ENCODE data around the gene ACTN4. TPM values are rescaled to one million over a fixed set of nuclear protein-coding genes. Genes with fewer than 3 reads are reported as not detected.

The ACTN4 gene
- total RNA-seq, 1 donor from 2014 or later, result 197 TPM

GRCh38 chr19:38655148-38655824 is 7.8 kb downstream of the ACTN4 start:
- CTCF ChIA-PET, result no interaction called here
- Mint-ChIP-seq H3K9me3 (no peaks in the 10 kb centered on the region), H3K4me1 (peaks cover 63% of the 10 kb centered on the region), H3K36me3 (ENCODE audit: low read depth) (peaks cover 38% of the 10 kb centered on the region), H3K4me3 (no peak overlapping the region), H3K27me3 (no peaks in the 10 kb centered on the region), H3K27ac (peak overlapping the region; percentile 83)
- POLR2A ChIA-PET, result no interaction called here
- no peak for ATAC-seq (ENCODE audit: low read depth)
- intact Hi-C loops (cut with micrococcal nuclease), result no loop called here
- TF ChIP-seq CTCF (IDR thresholded peaks at IDR 0.05), result no peak
- no peak for DNase-seq

GRCh38 chr19:38656171-38656981 is 8.9 kb downstream of the ACTN4 start:
- ATAC-seq (ENCODE audit: low read depth) (no peak), DNase-seq (no peak)
- intact Hi-C loops (cut with micrococcal nuclease), result no loop called here
- H3K36me3 Mint-ChIP-seq (ENCODE audit: low read depth), result peaks cover 45% of the 10 kb centered on the region
- ChIA-PET CTCF (no interaction called here), POLR2A (no interaction called here)
- H3K4me3 Mint-ChIP-seq, result no peak overlapping the region
- peak overlapping the region; percentile 83 for H3K27ac Mint-ChIP-seq
- TF ChIP-seq CTCF (IDR thresholded peaks at IDR 0.05), result no peak
- no peaks in the 10 kb centered on the region for H3K27me3 Mint-ChIP-seq
- no peaks in the 10 kb centered on the region for H3K9me3 Mint-ChIP-seq
- H3K4me1 Mint-ChIP-seq, result peaks cover 54% of the 10 kb centered on the region

GRCh38 chr19:38657633-38658222 is 10.3 kb downstream of the ACTN4 start:
- Mint-ChIP-seq H3K4me3 (no peak overlapping the region), H3K9me3 (no peaks in the 10 kb centered on the region), H3K4me1 (peaks cover 48% of the 10 kb centered on the region), H3K27me3 (no peaks in the 10 kb centered on the region), H3K36me3 (ENCODE audit: low read depth) (peaks cover 44% of the 10 kb centered on the region), H3K27ac (peak overlapping the region; percentile 47)
- ChIA-PET CTCF (no interaction called here), POLR2A (interaction anchor here (0.6 to 0.7 kb wide), 2 partner anchors 12 to 40 kb away, joined by 3 read pairs; partner anchors contain the start of gene MAP4K1)
- DNase-seq (no peak), ATAC-seq (ENCODE audit: low read depth) (no peak)
- intact Hi-C loops (cut with micrococcal nuclease), result no loop called here
- TF ChIP-seq CTCF (IDR thresholded peaks at IDR 0.05), result no peak

- no peak for ATAC-seq (ENCODE audit: low read depth)
- Mint-ChIP-seq H3K36me3 (ENCODE audit: low read depth) (peaks cover 43% of the 10 kb centered on the region), H3K9me3 (no peaks in the 10 kb centered on the region), H3K27ac (peak overlapping the region; percentile 47), H3K4me3 (no peak overlapping the region), H3K4me1 (peaks cover 44% of the 10 kb centered on the region), H3K27me3 (no peaks in the 10 kb centered on the region)
- CTCF ChIA-PET, result interaction anchor here (1.2 kb wide), 1 partner anchor 25 kb away, joined by 3 read pairs; no protein-coding TSS in a partner anchor
- DNase-seq, result no peak
- intact Hi-C loops (cut with micrococcal nuclease), result no loop called here
- no peak for TF ChIP-seq CTCF (IDR thresholded peaks at IDR 0.05)
- POLR2A ChIA-PET, result interaction anchor here (0.7 to 1.6 kb wide), 2 partner anchors 21 to 86 kb away, joined by 4 to 5 read pairs; no protein-coding TSS in a partner anchor
Observed at GRCh38 chr19:38658462-38659306, 11.2 kb downstream of the ACTN4 start.
